ENCODE measurements around the gene TMEM141.

DNA sequence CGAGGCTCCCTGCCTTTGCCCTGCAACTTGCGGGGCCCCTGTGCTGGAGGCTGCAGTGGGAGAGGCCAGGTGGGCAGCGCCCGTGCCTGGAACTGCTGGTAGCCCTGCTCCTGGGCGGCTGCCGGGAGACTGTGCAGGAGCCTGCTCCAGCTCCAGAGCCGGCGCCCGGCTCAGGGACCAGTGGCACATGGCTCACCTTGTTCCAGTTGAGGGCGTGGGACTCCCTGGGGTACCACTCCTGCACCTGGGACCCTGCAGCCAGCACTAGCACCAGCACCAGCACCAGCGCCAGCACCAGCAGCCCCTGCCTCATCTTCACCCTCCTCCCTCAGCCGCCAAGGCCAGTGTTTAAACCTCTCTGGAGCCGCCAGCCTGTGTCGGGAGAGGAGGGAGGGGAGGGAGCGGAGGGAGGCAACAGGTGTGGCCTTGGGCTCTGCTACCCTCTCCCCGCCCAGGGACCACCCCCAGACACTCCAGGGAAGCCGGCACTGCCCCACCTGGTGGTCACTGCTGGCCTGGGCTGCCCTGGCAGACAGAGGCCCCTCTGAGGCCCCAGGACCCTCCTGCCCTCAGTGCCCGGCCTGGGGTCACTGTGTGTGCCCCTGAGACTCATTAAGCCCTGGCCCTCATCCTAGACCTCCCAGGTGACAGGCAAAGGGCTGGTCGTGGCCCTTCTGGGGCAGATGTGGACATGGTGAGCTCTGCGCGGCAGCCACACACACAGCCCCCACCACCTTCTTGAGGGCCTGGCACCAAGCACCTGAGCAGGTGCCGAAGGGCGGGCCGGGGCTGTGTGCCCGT lies 48.4 kb upstream of the TMEM141 start, which contains the start of gene LCN10:
- TF ChIP-seq, protein P1, sequence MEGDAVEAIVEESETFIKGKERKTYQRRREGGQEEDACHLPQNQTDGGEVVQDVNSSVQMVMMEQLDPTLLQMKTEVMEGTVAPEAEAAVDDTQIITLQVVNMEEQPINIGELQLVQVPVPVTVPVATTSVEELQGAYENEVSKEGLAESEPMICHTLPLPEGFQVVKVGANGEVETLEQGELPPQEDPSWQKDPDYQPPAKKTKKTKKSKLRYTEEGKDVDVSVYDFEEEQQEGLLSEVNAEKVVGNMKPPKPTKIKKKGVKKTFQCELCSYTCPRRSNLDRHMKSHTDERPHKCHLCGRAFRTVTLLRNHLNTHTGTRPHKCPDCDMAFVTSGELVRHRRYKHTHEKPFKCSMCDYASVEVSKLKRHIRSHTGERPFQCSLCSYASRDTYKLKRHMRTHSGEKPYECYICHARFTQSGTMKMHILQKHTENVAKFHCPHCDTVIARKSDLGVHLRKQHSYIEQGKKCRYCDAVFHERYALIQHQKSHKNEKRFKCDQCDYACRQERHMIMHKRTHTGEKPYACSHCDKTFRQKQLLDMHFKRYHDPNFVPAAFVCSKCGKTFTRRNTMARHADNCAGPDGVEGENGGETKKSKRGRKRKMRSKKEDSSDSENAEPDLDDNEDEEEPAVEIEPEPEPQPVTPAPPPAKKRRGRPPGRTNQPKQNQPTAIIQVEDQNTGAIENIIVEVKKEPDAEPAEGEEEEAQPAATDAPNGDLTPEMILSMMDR (IDR thresholded peaks at IDR 0.05; ENCODE audit: poor library complexity, severe bottlenecking) = no peak
- no peak for TF ChIP-seq RAD21 (conservative IDR thresholded peaks at IDR 0.05)
- no peak for TF ChIP-seq MXI1 (conservative IDR thresholded peaks at IDR 0.05; ENCODE audit: poor library complexity, severe bottlenecking)
- no peak for TF ChIP-seq POLR2AphosphoS5 (IDR thresholded peaks at IDR 0.05)
- TF ChIP-seq EP300 (conservative IDR thresholded peaks at IDR 0.05; ENCODE audit: poor library complexity, severe bottlenecking) = no peak
- TF ChIP-seq SMC3 (conservative IDR thresholded peaks at IDR 0.05; ENCODE audit: poor library complexity) = no peak
